Epithelial cell of prostate (primary cell): ENCODE data around the gene SNX30.

Source experiments
- DNase-seq: peaks from one replicate; pipeline ENCODE4 v3.0.0-alpha.2; 2011; ENCODE audit warnings: low read depth, low spot score
- H3K27ac ChIP-seq: fragments of 450-650 bp; 2 replicates; pipeline ENCODE4 v1.5.1; 2017; ENCODE audit warnings: mild to moderate bottlenecking

SNX30 gene

DNA sequence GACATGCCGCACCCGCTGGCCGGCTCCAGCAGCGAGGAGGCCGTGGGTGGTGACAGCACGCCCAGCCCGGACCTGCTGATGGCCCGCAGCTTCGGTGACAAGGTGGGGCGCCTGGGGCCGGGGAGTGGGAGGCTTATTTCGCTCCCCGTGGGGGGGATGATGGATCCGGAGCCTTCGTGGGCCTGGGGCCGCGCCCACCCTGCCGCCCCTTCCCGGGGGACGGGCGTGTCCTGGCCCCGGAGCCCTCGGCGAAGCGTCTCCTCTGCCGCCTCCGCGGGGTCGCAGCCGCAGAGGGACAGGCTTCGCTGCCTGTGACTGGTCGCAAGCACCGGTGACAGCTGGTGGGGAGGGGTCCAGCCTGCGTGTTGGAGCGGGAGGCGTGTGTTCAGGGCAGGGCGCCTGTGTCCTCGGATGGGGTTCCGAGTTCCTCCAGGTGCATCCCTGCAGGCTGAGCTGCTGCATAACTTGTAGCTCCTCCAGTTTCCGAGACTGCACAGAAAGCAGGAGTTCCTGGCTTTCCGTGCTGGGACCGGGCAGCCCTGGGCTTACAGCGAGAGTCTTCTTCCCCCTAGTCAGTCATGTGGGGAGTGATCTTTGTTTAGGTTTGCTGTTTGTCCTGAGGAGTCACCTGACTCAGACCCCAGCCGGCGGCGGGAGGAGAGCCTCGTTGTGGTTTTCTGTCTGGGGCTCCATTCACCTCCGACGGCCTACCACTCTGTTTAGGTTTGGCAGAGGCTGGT lies 666 bp downstream of the SNX30 start:
- peak overlapping the region; percentile 6 for H3K27ac ChIP-seq
- no peak for DNase-seq

DNA sequence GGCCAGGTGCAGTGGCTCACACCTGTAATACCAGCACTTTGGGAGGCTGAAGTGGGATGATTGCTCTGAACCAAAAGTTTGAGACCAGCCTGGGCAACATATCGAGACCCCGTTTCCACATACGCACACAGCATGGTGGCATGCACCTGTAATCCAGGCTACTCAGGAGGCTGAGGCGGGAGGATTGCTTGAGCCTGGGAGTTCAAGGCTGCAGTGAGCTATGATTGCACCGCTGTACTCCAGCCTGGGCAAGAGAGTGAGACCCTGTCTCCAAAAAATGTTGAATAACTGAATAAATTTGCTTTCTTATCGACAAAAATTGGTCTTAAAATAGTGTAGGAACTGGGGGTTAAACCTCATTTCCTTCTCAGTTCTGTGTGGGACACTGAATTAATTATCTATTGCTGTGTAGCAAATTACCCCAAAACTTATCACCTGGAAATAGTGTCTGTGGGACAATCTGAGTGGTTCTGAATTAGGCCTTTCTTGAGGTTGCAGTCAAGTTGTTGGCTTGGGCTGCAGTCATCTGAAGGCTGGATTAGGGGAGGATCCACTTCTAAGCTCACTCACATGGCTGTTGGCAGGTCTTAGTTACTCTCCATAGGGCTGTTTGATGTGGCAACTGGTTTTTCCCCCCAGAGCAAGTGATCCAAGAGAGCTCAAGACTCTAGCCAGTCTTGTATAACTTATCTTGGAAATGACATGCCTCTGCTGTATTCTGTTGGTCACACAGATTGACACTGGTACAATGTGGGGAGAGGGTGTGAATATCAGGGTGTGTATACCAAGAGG lies 2.0 kb downstream of the SNX30 start:
- DNase-seq: no peak
- peak overlapping the region; percentile 71 for H3K27ac ChIP-seq

DNA sequence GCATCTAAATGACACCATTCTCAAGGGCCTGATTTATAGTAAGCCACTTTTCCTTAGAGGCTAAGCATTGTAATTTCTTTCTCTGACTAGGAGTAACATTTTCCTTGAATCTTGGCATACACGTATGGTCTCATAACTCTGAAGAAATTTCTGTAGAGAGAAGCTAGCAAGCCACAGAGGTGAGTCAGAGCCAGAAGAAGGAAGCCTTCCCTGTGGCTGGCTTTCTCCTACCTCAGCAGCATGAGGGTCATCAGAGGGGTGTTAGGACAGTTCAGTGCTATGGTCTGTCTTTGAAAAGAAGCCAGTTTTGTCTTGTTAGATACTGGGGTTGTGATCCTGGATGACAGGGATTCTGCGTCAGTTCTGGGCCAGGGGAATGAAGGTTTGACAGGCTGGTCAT lies 3.2 kb downstream of the SNX30 start:
- peak overlapping the region; percentile 71 for H3K27ac ChIP-seq
- peak; percentile 40 for DNase-seq

DNA sequence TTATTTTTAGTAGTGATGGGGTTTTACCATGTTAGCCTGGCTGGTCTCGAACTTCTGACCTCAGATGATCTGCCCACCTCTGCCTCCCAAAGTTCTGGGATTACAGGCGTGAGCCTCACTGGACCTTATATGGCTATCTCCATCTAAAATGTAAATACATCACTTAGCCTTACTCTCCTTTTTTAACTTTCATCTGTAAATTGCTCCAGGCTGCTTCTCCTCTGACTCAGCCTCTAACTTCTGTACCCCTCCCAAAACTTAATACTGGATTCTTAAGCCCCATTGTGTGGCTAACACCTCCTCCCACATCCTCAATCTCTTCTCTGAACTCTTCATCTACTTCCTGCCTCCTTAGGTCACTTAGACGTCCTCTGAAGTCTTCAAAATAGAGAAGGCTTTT lies 4.0 kb downstream of the SNX30 start:
- H3K27ac ChIP-seq: peak overlapping the region; percentile 71
- DNase-seq: no peak

DNA sequence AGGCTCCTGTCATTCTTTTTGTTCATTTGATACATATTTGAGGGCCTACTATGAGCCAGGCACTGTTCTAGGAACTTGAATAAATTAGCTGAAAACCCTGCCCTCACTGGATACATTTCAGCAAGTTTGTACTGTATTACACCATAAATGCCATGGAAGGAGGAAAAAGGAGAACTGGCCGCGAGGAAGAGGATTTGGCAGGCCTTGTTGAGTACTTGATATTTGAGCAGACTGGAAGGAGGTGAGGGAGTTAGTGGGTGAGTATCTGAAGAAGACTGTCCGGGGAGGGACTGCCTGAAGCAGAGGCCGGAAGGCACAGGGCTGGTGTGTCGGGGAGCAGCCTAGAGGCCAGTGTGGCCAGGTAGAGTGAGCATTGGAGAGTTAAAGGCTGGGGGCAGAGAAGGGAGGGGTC lies 4.5 kb downstream of the SNX30 start:
- H3K27ac ChIP-seq: peak overlapping the region; percentile 71
- no peak for DNase-seq

DNA sequence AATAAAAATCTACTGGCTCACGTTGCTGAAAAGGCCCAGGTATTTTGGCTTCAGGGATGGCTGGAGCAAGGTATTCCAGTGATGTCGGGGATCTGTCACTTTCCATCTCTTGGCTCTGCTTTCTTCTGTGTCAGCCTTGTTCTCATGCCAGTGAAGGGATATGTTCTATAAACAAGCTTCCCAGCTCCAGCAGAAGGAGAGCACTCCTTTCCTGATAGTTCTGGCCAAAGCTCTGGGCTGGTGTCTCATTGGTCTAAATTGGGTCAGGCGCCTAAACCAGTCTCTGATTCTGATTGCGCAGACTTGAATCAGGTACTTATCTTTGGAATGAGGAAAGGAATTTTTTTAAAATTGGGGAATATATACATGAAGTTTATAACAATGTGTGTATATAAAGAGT lies 5.1 kb downstream of the SNX30 start:
- H3K27ac ChIP-seq: no peak overlapping the region
- no peak for DNase-seq

DNA sequence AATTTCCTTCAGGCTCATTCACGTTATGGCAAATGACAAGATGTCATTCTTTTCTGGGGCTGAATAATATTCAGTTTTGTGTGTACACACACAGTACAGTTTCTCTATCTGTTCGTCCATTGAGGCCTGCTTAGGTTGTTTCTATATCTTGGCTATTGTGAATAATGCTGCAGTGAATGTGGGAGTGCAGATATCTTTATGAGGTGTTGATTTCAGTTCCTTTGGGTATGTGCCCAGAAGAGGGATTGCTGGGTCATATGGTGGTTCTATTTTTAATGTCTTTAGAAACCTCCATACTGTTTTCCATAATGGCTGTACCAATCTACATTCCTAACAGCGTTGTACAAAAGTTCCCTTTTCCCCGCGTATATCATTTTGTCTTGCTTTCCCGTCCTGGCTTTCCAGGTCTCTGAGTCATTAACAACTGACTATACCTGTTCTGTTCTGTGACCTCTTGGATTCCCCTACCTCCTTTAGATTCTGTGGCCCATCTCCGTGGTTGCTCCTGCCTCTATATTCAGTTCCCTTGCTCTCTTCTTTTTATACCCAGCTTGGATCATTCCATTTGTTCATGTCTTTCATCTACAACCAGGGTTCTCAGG lies 6.8 kb downstream of the SNX30 start:
- no peak for DNase-seq
- no peak overlapping the region for H3K27ac ChIP-seq

DNA sequence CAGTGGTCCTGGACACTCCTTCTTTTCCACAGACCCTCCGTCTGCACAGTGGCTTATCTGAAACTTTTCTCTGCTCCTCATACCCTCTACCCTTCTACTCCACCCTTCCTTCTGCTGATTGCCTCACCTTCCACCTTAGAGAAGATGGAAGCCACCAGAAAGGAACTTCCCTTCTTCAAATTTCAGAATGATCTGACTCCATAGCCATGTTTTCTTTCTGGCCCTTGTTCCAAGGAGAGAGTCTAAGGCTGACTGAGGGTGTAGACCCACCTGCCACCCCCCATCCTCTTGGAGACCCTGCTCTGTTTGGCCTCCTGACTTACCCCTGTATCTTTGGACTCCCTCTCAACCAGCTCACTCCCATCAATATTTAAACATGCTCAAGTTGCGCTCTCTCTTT lies 7.4 kb downstream of the SNX30 start:
- no peak for DNase-seq
- no peak overlapping the region for H3K27ac ChIP-seq

DNA sequence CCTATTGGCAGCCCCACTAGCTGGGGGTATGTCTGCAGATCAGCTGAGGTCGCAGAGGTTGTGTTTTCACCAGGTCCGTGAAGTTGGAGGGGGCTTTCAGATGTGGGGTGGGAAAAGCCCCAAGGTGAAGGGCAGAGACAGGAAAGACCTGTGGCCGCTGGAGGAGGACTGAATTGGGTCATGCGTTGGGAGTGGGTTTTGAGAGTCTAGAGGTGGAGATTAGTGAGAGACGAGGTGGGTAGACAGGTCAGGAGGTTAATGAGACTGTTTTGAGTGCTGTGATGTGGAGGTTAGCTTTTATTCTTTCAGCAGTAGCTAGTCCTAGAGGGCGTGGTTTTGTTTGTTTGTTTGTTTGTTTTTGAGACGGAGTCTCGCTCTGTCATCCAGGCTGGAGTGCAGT lies 10.3 kb downstream of the SNX30 start:
- H3K27ac ChIP-seq: no peak overlapping the region
- DNase-seq: no peak

DNA sequence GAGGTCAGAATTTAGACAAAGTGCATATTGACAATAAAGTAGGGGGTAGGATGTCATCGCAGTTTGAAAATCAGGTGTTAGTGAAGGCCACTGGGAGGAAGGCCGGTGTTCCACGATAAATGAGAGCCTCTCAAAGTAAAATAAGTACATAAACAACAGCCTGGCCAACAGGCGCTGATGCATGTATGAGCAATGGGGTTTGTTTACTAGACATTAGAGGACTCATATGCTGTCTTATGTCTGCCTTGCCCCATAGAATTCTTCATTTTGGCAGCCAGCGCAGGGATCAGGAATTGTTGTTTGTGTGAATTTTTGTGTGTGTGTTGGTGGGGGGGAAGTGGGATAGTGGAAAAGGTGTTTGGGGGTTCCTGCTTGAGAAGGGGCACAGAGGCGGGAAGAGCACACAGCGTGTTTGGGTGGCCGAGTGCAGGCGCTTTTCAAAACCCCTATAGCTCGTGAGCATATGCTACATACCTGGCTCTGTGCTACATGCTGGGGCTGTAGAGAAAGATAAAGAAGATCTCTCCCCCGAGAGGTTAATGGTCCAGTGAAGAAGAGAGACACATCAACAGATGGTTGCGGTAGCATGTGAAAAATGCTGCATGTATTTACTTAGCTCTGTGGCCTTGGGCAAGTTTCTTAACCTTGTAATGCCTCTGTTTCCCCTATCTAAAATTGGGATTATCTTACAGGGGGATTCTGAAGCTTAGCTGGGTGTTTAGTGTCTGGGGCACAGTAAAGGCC lies 11.5 kb downstream of the SNX30 start:
- H3K27ac ChIP-seq: no peak overlapping the region
- DNase-seq: no peak

DNA sequence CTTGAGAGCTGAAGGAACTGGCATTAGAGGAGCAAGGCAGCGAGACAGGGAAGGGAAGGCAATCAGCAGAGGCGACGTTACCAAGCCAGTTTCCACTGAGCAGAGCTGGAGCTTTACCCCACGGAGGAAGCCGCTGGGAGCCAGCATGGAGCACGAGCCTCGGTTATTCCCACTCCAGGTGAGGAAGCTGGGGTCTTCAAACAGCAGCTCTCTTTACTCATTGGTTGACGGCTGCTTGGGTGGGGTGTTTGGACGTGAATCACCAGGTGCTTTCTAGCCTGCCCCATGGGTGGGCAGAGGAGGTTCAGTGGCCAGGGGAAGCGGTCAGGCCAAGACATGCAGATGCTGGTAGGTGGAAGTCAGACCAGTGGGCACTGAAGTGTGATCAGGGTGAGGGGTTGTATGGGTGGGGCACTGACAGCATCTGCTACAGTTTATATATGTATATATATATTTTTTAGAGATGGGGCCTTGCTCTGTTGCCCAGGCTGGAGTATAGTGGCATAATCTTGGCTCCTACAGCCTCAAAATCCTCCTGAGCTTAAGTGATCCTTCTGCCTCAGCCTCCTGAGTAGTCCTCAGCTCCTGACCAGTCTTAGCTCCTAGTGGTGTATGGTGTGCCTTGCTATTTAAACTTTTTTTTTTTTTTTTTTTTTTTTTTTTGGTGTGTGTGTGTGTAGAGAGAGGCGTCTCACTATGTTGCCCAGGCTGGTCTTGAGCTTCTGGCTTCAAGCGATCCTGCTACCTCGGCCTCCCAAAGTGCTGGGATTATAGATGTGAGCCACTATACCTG lies 12.4 kb downstream of the SNX30 start:
- no peak for DNase-seq
- no peak overlapping the region for H3K27ac ChIP-seq

DNA sequence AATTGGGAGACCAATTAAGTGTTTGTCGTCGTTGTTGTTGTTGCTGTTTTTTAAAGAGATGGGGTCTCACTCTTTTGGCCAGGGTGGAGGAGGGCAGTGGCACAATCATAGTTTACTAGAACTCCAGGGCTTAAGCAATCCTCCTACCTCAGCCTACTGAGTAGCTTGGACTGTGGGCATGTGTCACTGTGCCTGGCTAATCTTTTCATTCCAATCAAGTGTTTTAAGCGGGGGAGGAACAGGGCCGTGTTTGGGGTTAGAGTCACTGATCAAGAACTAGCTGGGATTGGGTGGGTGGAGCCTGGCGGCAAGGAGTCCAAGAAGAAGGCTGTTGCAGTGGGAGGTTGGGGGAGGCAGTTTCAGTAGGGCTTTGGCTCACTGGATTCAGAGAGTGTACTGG lies 13.8 kb downstream of the SNX30 start:
- H3K27ac ChIP-seq: no peak overlapping the region
- DNase-seq: no peak

DNA sequence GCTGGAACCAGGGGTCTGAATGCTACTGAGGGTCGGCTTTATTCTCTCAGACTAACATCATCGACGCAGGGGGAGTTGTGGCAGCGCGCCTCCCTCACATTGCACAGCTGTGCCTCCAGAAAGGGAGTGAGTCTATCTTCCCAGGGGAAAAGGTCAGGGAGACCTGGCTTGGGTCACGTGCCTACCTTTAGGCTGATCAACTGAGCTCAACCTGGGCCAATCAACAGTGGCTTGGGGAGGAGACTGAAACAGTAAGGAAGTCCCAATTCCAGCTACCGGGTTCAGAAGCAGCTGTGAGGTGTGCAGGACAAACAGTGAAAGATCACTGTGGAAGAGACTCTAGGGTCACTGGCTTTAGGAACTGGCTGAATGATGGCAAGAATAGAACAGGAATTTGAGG lies 14.3 kb downstream of the SNX30 start:
- H3K27ac ChIP-seq: no peak overlapping the region
- no peak for DNase-seq

DNA sequence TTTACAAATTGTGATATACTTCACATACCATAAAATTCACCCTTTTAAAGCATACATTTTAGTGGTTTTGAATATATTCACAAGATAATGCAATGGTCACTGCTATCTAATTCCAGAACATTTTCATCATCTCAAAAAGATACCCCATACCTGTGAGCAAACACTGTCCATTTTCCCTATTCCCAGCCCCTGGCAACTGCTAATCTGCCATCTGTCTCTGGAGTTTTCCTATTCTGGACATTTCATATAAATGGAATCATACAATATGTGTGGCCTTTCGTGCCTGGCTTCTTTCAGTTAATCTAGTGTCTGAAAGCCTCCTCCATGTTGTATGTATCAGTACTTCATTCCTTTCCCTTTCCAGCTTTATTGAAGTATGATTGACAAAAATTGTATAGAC lies 14.7 kb downstream of the SNX30 start:
- DNase-seq: no peak
- H3K27ac ChIP-seq: no peak overlapping the region

DNA sequence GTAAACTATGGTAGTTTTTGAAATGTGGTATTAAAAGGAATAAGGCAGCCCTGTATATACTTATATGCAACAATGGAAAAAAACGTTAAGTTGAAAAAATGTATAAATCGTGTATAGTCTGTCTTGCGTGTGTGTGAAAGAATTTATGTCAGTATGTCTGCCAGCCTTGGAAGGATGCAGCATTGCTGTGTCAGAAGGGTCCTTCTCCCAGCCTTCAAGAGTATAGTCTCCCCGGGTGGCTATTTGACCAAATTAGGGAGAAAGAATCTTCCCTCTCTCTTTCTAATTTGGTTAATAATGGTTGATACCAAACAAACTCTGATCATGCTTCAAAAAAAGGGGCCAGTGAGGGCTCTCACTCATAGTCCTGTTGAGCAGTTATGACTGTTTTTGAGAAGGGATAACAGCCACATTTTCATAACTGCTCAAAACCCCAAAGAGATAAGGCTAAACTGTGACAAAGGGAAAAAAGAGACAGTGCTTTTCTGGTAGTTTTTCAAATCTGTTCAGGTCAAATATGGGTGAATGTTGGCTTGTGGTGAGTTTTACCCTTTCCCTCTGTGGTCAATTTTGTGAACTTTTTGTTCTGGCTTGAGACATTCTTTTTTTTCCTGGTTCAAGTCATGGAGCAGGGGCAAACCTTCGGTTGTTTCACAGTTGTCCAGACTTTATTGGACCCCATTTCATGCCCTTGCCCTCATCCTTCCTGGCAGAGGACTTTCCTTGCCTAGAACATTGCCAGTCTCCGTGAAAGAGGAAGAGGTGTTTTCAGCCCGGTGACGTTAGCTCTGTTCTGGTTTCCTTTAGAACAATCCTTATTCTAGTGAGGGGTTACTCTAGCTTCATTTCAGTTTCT lies 21.0 kb downstream of the SNX30 start:
- DNase-seq: no peak
- H3K27ac ChIP-seq: no peak overlapping the region

DNA sequence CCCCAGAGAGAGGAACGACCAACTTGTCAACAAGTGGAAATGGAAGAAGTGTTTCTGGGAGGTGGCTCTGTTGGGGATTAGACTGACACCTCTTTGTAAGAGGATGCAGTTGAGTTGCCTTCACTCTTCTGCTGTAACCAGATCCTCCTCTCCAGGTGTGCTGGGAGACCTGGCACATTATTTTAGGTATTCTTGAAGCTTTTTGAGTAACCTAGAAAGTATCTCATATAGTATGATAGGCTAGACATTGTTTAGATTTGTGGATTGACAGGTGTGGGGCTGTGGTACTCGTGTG lies 21.6 kb downstream of the SNX30 start:
- no peak for DNase-seq
- H3K27ac ChIP-seq: no peak overlapping the region

DNA sequence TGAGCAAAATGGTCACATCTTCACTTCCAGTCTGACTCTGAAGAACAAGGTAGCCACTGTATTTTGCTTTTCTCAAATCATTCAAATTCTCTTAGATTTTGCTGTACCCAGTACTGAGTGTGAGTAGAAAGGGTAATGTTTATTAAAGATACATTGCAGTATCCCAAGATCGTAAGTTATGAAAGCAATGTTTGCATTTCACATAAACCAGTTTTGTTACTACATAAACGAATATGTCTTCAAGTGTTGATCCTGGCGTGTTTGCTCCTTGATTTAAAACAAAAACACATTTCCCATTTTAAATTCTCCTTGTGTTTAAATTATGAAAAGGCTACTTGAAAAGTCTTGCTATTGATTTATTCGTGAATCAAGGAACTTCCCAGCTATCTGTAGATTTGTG lies 22.0 kb downstream of the SNX30 start:
- H3K27ac ChIP-seq: no peak overlapping the region
- no peak for DNase-seq

DNA sequence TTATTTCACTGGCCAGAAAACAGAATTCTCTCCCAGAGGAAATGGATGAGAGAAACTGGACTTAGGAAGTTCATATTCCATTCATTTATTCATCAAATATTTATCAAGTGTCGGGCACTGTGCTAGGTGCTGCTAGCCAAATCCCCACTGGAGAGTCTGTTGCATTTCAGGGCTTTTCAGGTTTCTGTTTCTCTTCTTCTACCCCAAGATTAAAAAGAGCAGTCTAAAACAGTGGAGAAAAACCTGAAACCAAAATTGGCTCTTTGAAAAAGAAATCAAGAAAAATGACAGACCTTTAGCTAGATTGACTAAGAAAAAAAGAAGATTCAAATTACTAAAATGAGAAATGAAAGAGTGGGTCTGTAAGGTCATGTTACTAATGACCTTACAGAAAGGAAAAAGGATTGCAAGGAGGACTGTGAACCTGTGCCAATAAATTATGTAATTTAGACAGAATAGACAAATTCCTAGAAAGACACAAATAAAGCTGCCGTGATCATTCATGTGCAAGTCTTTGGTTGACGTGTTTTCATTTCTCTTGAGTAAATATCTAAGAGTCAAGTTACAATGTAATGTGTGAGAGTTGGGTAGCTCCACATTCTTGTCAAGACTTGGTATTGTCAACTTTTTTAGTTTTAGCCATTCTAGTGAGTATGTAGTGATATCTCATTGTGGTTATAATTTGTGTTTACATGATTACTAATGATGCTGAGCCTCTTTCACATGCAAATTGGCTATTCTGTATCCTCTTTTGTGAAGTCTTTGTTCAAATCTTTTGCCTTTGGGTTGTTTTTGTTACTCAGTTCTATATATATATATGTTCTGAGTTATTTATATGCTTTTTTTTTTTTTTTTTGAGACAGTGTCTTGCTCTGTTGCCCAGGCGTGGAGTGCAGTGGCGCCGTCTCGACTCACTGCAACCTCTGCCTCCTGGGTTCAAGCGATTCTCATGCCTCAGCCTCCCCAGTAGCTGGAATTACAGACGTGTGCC lies 23.7 kb downstream of the SNX30 start:
- no peak for DNase-seq
- no peak overlapping the region for H3K27ac ChIP-seq
